Lower leg skin (tissue), 4 donors: ENCODE results near the gene MEAK7. TPM values are rescaled to one million over a fixed set of nuclear protein-coding genes. Genes with fewer than 3 reads are reported as not detected.

Experiments used
- DNase-seq, 2 donors: peaks; one replicate each; pipeline ENCODE4 v3.0.0-alpha.2; 2019; ENCODE audit warnings: low spot score in 2 of 2
- H3K4me3 ChIP-seq: fragments of 200-600 bp; sonication (generic); 2 replicates; pipeline ENCODE4 v1.5.1; 2017; ENCODE audit warnings: mild to moderate bottlenecking, low read depth; ENCODE audit not compliant: poor library complexity, severe bottlenecking
- POLR2A ChIP-seq, 2 donors: fragments of 450-650 bp; IDR thresholded peaks; one replicate each; pipeline ENCODE4 v1.6.1; 2016 to 2017; ENCODE audit warnings: antibody characterized with exemption in 2 of 2, mild to moderate bottlenecking in 1 of 2, moderate library complexity in 1 of 2
- WGBS, 2 donors: methylation state at CpG; one replicate each; pipeline ENCODE4 v1.1.5; 2018; 5-methylcytosine and 5-hydroxymethylcytosine counted together
- intact Hi-C: fragments of 100-400 bp; cut with DNase I; formaldehyde crosslinking; loops from one replicate; pipeline ENCODE4 v1.15.0; 2023; ENCODE audit warnings: low total_unique reads
- total RNA-seq, 4 donors: library from RNA; depleted of rRNA; stranded (reverse); fragments of >200 nt; gene quantifications; one replicate each; pipeline ENCODE4 v1.1.0, GENCODE V29; 2016
- TF ChIP-seq, protein P1 (sequence below), 3 donors: fragments of 450-650 bp; IDR thresholded peaks; one replicate each; pipeline ENCODE4 v1.5.1; 2016; ENCODE audit warnings: antibody characterized with exemption in 3 of 3, mild to moderate bottlenecking in 3 of 3, moderate library complexity in 2 of 3

MEAK7 gene
- total RNA-seq, 4 donors from 2014 or later: 10.2 to 20.8 (median 14.9) TPM

DNA sequence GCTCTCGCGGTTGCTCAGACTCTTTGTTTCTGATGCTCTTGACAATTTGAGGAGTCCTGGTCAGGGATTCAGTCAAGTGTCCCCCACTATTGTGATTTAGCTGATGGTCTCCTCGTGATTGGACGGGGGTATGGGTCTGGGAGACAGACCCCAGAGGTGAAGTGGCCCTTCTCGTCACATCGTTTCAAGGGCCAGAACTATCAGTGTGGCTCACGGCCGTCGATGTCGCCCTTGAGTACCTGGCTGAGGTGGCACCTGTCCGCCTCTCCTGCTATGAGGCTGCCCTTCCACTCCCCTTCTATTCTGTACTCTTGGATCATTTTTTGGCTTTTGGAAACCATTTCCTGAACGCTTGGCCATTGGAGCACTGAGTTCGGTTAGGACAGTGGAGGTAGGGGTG is 7.4 kb upstream of the MEAK7 start:
- no peak for TF ChIP-seq POLR2A (IDR thresholded peaks at IDR 0.05)
- TF ChIP-seq, protein P1, sequence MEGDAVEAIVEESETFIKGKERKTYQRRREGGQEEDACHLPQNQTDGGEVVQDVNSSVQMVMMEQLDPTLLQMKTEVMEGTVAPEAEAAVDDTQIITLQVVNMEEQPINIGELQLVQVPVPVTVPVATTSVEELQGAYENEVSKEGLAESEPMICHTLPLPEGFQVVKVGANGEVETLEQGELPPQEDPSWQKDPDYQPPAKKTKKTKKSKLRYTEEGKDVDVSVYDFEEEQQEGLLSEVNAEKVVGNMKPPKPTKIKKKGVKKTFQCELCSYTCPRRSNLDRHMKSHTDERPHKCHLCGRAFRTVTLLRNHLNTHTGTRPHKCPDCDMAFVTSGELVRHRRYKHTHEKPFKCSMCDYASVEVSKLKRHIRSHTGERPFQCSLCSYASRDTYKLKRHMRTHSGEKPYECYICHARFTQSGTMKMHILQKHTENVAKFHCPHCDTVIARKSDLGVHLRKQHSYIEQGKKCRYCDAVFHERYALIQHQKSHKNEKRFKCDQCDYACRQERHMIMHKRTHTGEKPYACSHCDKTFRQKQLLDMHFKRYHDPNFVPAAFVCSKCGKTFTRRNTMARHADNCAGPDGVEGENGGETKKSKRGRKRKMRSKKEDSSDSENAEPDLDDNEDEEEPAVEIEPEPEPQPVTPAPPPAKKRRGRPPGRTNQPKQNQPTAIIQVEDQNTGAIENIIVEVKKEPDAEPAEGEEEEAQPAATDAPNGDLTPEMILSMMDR (IDR thresholded peaks at IDR 0.05): no peak
- H3K4me3 ChIP-seq: no peak overlapping the region
- WGBS, 2 donors: 71 to 75% methylated on average over 13 of the region's 13 CpGs
- intact Hi-C loops: loop anchor here (5.0 to 10.0 kb wide), 3 partner anchors 110 to 453 kb away; no protein-coding TSS in a partner anchor
- DNase-seq: peak in 1 of 2 donors; percentile 68

DNA sequence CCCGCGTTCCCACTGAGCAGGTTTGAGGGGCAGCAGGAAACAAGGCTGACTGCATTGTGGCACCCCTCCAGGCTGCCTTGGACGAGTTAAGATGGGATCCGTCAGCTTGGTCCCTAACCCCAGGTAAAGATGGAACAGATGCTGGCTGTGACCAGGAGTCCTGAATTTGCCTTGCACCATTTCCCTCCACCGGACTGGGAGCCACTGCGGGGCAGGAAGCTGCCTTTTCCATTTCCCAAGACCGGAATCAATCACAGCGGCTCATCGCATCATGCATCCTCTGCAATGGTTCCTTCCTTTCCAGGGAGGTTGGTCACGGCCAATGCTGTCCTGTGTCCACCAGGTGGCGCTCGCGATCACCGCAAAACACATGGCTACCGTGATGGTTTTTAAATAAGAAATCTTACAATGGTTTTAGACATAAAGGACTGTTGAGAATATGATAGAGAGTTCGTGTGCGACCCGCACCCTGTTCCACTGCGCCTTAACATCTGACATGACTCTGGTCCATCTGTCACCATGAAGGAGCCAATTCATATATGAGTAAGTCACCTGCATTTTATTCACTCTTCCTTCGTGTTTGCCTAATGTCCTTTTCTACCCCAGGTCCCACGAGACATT is 6.8 kb upstream of the MEAK7 start:
- 6 to 8% methylated on average over 21 of the region's 21 CpGs for WGBS, 2 donors
- no peak overlapping the region for H3K4me3 ChIP-seq
- DNase-seq: peak; percentile 82 to 98
- TF ChIP-seq, protein P1 (IDR thresholded peaks at IDR 0.05): peak in 1 of 3 donors; percentile 93
- no peak for TF ChIP-seq POLR2A (IDR thresholded peaks at IDR 0.05)
- intact Hi-C loops: loop anchor here (5.0 to 10.0 kb wide), 3 partner anchors 111 to 454 kb away; no protein-coding TSS in a partner anchor

DNA sequence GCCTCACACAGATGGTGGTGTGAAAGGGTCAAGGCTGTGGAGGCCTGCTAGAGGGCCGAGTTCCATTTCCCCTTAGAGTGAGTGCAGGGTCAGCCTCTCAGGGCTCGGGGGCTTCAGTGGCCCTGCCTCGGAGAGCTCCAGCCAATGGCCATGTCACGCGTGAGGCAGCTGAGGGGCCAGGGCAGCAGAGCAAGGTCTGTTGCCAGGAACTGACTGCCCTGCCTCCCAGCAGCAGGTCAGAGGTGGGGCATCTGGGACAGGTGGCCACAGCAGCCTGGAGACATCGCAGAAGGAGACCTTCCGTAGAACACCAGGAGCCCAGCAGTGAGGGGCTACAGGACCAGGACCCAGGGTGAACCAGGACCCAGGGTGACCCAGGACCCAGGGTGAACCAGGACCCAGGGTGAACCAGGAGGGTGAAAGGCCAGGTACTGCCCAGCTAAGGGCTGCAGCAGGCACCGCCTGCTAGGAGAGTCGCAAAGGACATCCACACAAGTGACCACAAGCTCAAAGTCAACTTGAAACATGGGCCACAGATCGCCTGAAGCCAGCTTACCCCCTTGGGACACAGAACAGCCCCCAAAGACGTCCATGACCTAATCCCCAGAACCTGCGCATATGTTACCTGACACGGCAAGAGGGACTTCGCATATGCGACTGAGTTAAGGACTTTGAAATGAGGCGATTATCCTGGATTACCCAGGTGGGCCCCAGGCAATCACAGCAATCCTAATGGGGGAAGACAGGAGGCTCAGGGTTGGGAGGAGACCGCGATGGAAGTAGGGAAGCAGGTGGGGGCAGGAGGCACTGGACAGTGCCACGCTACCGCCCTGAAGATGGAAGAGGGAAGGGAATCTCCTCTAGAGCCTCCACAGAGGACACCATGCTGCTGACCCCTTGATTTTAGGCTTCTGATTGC is 4.8 kb upstream of the MEAK7 start:
- TF ChIP-seq POLR2A (IDR thresholded peaks at IDR 0.05): no peak
- no peak overlapping the region for H3K4me3 ChIP-seq
- peak in 1 of 2 donors; percentile 74 for DNase-seq
- intact Hi-C loops: no loop called here
- WGBS, 2 donors: 79 to 81% methylated on average over 18 of the region's 20 CpGs

DNA sequence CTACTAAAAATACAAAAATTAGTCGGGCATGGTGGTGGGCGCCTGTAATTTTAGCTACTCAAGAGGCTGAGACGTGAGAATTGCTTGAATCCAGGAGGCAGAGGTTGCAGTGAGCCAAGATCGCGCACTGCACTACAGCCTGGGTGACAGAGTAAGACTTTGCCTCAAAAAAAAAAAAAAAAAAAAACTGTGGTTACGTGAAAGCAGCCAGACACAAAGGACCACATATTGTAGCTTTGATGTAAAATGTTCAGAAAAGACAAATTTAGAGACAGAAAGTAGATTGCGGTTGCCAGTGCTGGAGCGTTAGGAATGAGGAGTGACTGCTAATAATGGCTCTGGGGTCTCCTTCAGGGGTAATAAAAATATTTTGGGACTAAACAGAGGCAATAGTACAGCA is 4.0 kb upstream of the MEAK7 start:
- H3K4me3 ChIP-seq: no peak overlapping the region
- intact Hi-C loops: no loop called here
- TF ChIP-seq, protein P1 (IDR thresholded peaks at IDR 0.05): no peak
- no peak for TF ChIP-seq POLR2A (IDR thresholded peaks at IDR 0.05)
- 88% methylated on average over 8 of the region's 8 CpGs for WGBS, 2 donors
- DNase-seq: peak in 1 of 2 donors; percentile 15

DNA sequence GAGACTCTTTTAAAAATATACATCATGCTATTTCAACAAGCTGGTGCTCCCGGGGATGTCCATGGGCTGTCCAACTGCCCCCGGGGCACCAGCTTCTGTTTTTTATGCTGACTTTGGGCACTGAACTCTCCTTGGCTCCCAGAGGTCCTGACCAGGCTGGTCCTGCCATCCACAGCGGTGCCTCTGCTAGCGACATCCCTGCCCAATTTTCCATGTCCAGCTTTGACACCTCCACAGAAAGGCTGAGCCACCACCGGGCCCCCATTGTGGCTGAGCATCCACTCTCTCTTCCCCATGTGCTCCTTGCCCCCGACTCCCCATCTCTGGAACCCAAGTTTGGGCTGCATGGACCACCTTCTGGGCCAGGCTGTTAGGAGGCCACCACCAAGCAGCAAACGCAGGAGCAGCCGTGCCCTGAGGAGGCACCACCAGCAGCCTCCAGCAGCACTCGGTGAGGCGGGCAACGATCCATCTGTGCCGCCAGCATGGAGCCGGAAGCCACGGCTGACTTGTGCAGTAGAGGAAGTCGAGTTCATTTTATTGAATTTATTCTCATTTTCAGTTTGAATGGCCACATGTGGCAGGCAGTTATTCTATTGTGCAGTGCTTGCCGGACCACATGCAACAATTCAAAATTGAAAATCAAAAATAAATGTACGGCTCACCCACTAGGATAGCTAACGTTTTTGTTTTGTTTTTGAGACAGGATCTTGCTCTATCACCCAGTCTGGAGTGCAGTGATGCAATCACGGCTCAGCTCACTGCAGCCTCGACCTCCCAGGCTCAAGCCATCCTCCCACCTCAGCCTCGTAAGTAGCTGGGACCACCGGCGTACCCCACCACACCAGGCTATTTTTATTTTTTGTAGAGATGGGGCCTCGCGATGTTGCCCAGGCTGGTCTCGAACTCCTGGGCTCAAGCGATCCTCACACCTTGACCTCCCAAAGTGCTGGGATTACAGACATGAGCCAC is 2.8 kb upstream of the MEAK7 start:
- H3K4me3 ChIP-seq: no peak overlapping the region
- intact Hi-C loops: no loop called here

More for the DNA sequence above, 2.8 kb upstream of the MEAK7 start:
- TF ChIP-seq, protein P1 (IDR thresholded peaks at IDR 0.05): no peak
- TF ChIP-seq POLR2A (IDR thresholded peaks at IDR 0.05): no peak
- WGBS, 2 donors: 70 to 75% methylated on average over 27 of the region's 27 CpGs
- peak in 1 of 2 donors; percentile 82 for DNase-seq
